Neuron (in vitro differentiated cells): ENCODE measurements around the gene FMN1.

Experiments
- H2AFZ ChIP-seq: one replicate; pipeline ENCODE4 v1.6.1; 2013; ENCODE audit warnings: low read depth, mild to moderate bottlenecking, inconsistent platforms, low read length, moderate library complexity
- H3K27me3 ChIP-seq: one replicate; pipeline ENCODE4 v1.6.1; 2013; ENCODE audit warnings: low read length; ENCODE audit not compliant: insufficient read depth
- H3K36me3 ChIP-seq: one replicate; pipeline ENCODE4 v1.6.1; 2013; ENCODE audit warnings: low read length; ENCODE audit not compliant: insufficient read depth
- H3K4me1 ChIP-seq: one replicate; pipeline ENCODE4 v1.6.1; 2013; ENCODE audit warnings: low read length; ENCODE audit not compliant: insufficient read depth
- H3K4me3 ChIP-seq: 2 replicates; pipeline ENCODE4 v1.5.1; 2013; ENCODE audit warnings: mild to moderate bottlenecking, low read length, moderate library complexity
- H3K9me3 ChIP-seq: one replicate; pipeline ENCODE4 v1.6.1; 2013; ENCODE audit warnings: low read length

The FMN1 gene

DNA sequence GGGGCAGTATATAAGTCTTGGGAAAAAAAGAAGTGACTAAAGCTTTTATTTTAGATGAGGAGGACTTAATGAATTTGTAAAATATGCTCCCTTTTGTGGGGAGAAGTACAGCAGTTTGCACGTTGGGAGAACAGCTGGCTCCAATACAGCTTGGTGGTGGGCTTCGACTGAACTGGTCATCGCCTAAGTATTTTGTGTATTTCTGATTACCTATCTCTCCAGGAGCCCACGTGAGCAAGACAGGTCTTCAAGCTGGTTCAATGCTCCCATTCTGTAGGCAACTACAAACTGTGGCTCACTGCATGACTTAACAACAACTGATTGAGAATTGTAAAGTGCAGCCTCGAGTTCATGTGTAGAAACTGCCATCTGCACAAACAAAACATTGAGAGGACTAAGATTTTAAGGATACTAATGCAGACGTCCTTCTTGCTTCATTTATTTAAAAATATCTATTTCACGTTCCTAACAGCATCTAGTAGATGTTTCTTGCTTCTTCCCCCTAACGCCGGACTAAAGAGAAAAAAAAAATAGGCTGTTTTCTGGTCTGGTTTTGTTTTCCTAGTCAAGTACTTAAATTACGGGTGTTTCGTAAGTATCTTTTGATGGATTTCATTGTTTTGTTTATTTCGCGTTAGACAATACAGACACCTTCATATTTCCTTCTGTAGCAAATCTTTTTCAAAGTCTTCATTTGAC is 478.1 kb downstream of the FMN1 start:
- Histone ChIP-seq H3K36me3 (no peaks in the 10 kb centered on the region), H3K4me3 (no peak overlapping the region), H2AFZ (no peak overlapping the region), H3K9me3 (no peaks in the 10 kb centered on the region), H3K4me1 (peaks cover 10% of the 10 kb centered on the region), H3K27me3 (peaks cover 69% of the 10 kb centered on the region)
